ENCODE results near the gene PLBD2.

The PLBD2 gene

GRCh38 chr12:113396200-113396599, 37.8 kb downstream of the PLBD2 start:
- DNase-seq (ENCODE audit: low read depth) = no peak

- DNase-seq (ENCODE audit: low read depth) = no peak
Measured at GRCh38 chr12:113396828-113397496, 38.6 kb downstream of the PLBD2 start.

- DNase-seq (ENCODE audit: low read depth) = no peak
Measured at GRCh38 chr12:113397497-113398197, 39.3 kb downstream of the PLBD2 start.

DNA sequence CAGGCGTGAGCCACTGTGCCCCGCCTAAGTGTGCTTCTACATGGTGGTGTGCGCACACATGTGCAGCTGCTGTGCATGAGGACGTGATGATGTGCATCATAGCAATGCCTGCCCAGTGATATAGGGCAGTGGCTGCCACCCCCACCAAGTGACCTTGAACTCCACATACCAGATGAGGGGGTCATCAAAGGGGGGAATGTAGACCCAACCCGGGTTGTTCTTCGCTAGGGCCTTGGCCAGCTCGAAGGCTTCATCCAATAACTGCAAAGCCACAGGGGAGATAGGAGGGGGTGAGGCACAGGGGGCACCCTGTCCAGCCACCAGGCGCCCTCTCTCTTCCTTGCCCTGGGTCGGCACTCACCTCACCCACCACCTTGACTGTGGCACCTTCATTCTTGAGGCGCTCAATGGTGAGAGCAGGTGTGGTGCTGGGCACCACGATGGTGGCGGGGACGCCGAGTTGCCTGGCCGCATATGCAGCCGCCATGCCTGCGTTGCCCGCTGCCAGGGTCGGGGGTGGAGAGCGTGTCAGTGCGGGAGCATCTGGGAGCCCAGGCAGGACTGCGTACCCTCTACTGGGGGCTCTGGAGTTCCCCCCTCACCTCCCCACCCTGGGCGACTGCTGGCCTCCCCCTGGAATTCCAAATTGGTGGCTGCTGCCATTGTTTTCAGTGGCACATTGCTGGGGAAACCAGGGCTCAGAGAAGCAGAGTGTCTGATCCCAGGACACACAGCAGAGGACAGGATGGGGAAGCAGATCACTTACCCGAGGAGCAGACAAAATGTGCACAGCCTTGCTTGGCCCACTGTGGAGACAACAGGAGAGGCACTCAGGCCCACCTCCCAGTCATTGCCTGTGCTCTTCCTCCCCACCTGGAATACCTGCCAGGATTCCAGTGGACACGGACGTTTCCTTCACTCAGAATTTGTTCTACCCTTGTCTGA, 40.2 kb downstream of the PLBD2 start:
- DNase-seq (ENCODE audit: low read depth) = no peak

DNA sequence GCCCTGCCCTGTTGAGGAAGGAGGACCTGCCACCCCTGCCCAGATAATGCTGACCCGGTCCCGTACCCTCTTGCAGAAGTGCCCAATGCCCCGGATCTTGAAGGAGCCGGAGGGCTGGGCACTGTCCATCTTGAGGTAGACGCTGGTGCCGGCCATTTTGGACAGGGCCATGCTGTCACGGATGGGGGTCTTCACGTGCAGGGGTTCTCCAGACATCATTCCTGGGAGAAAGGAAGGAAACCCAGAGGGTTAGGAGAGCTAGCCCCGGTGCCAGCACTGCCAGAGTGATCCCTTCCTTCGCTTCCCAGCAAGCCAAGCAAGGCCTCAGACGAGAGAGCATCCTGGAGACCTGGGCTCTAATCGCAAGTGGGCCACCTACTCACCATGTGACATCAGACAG, 41.1 kb downstream of the PLBD2 start:
- no peak for DNase-seq (ENCODE audit: low read depth)

GRCh38 chr12:113400362-113400761, 42.0 kb downstream of the PLBD2 start:
- no peak for DNase-seq (ENCODE audit: low read depth)

GRCh38 chr12:113401066-113402000, 42.9 kb downstream of the PLBD2 start:
- no peak for DNase-seq (ENCODE audit: low read depth)

- DNase-seq (ENCODE audit: low read depth) = no peak
Measured at GRCh38 chr12:113402586-113403260, 44.3 kb downstream of the PLBD2 start.

GRCh38 chr12:113403435-113404415, 45.3 kb downstream of the PLBD2 start, which contains the start of gene SDS:
Gene SDS, minus strand, starts transcription at chr12:113403887. Its CDS starts 4,179 bp downstream, at chr12:113399708.
- DNase-seq (ENCODE audit: low read depth) = no peak

DNA sequence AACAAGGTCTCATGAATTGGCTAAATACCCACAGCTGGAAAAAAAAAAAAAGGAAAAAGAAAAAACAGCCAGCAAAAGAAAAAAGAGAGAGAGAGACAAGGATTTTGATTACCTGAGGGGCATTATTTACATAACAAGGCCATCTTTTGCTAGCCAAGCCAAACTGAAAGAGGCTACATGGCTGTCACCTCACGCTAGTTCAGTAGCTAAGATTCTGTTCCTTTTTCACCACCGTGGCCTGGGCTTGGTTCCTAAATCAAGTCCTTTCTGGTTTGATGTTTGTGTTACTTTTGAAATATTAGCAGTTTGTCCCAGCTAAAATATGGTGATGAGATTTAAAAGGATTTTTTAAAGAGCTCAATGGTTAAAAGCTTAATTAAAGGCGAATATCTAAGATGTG, 47.3 kb downstream of the PLBD2 start:
- no peak for DNase-seq (ENCODE audit: low read depth)

DNA sequence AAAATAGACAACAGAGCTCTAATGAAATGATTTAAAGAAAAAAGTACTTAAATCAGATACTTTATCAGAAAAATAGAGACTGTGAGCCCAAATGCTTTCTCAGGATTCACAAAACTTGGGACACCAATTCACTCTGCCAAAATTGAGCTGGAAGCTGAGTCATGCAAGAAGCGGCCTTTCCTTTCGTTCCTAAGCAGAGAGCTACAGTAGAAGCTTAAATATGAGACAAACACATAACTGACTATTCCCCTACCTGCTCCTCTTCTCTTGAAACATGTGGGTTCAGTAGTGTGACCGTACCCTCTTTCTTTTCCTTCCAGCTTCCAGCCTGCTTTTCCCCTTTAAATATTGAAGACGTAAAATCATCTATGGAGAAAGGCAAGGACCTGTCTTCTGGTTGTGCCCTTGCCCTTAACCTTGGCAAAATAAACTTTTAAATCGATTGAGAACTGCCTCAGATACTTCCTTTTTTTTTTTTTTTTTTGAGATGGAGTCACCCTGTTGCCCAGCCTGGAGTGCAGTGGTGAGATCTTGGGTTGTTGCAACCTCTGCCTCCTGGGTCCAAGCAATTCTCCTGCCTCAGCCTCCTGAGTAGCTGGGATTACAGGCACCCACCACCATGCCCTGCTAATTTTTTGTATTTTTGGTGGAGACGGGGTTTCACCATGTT, 49.7 kb downstream of the PLBD2 start:
- no peak for DNase-seq (ENCODE audit: low read depth)

- no peak for DNase-seq (ENCODE audit: low read depth)
Measured at GRCh38 chr12:113408756-113409298, 50.4 kb downstream of the PLBD2 start.

DNA sequence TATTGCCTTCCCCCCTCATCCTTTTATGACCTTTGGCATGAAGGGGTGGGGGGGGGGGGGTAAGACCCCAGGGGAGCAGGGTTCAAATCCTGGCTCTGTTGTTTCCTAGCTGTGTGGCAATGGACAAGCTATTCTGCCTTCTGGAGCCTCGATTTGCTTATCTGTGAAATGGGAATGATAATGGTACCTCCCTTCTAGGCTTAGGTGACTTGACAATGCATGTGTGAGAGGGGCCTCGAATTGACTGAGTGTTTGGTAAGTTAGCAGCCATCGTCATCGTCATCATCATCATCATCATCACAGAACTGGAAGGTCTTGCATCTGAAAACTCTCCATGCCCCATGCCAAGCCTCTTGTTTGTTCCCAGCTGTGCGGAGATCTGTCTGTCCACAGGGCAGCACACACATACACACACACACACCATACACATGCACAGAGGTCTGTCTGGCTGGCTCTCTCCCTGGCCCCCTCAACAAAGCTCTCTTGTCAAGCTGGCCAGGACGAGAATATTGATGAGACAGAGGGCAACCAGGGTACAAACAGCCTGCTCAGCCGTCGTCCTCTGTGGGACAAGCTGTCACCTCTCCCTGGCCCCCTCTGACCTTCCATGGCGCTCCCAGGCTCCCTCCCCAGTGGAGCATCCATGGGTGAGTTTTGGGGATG, 51.2 kb downstream of the PLBD2 start:
- no peak for DNase-seq (ENCODE audit: low read depth)

DNA sequence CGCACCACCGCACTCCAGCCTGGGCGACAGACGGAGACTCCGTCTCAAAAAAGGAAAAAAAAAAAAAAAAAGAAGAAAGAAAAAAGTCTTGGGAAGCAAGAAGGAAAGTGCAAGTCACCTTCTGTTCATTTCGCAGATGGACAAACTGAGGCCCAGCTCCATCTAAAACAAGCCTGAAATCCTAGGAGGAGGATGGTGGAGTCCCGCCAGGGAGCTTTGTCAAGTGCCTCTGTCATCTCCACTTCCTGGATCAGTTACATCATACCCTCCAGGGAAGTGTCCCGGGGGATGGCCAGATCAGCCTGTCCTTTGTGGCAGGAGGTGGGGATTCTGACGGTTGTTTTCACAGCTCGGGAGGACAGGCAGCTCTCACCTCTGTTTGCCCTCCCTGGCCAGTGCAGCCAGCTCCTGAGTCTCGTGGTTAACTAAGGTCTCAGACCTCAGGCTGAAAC, 55.1 kb downstream of the PLBD2 start:
- DNase-seq (ENCODE audit: low read depth) = no peak

GRCh38 chr12:113414519-113415038, 56.2 kb downstream of the PLBD2 start:
- DNase-seq (ENCODE audit: low read depth) = no peak

GRCh38 chr12:113416091-113416754, 57.8 kb downstream of the PLBD2 start:
- no peak for DNase-seq (ENCODE audit: low read depth)

- no peak for DNase-seq (ENCODE audit: low read depth)
Measured at GRCh38 chr12:113418213-113418879, 60.0 kb downstream of the PLBD2 start.

Measured in HS-27A (cell line).